Stimulated activated CD8-positive, alpha-beta memory T cell treated with anti-CD3 and anti-CD28 coated beads, Interleukin-12 subunit alpha, Interleukin-12 subunit beta, amount 100 ng/mL, for 1 hour (primary cell): ENCODE measurements around the gene TECR.
"Not testable (repeated sequence)": the region's sequence is repeated elsewhere in the genome, so short reads cannot be mapped to it uniquely, and the experiment has no call there.

Experiments used
- DNase-seq: peaks from one replicate; pipeline ENCODE4 v3.0.0-alpha.2; 2020; ENCODE audit warnings: low read depth

TECR gene

GRCh38 chr19:14585187-14585586, 55.8 kb downstream of the TECR start:
- not testable (repeated sequence) for DNase-seq

DNA sequence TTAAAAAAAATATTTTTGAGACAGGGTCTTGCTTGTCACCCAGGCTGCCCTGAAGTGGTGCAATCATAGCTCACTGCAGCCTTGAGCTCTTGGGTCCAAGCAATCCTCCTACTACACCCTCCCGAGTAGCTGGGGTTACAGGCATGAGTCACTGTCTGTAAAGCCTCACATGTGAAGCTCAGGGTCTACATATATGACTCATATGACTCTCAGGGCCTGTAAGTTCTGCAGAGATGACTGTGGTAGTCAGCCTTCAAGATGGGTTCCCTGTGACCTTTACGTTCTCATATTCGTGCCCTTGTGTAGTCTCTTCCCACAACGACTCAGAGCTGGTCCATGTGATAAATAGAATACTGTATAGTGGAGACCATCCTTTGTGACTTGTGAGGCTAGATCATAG, 60.0 kb downstream of the TECR start:
- DNase-seq = not testable (repeated sequence)

DNA sequence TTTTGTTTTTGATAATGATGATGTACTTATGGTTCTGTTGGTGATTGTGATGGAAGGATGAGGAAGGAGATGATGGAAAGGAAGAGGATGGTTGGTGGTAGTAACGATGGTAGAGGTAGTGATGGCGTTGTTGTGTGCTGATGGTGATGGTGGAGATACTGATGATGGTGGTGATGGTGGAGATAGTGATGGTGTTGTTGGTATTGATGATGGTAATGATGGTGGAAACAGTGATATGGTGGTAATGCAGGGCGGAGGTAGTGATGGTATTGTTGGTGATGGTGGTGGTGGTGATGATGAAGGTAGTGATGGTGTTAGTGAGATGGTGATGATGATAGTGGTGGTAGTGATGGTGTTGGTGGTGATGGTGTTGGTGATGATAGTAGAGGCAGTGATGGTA, 66.2 kb downstream of the TECR start:
- no peak for DNase-seq

DNA sequence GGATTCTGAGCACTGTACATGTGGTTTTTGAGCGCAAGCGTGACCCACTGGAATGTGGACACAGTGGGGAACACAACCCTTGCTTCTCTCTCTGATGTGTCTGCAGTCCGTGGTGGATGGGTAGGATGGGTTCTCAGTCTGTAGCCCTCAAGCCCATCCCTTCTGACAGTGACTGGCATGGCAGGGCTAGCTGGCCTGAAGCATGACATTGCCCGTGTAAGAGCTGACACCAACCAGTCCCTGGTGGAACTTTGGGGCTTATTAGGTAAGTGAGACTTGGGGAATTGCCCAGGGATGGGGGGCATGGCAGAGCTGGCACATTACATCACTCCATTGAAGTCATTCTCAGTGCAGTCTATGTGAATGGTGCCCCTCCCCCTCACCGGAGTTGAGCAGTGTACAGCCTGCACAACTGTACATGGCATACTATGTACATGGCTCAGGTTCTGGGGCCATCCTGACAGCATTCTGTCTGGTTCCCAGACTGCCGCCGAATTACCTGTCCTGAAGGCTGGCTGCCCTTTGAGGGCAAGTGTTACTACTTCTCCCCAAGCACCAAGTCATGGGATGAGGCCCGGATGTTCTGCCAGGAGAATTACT, 70.3 kb downstream of the TECR start:
- no peak for DNase-seq

DNA sequence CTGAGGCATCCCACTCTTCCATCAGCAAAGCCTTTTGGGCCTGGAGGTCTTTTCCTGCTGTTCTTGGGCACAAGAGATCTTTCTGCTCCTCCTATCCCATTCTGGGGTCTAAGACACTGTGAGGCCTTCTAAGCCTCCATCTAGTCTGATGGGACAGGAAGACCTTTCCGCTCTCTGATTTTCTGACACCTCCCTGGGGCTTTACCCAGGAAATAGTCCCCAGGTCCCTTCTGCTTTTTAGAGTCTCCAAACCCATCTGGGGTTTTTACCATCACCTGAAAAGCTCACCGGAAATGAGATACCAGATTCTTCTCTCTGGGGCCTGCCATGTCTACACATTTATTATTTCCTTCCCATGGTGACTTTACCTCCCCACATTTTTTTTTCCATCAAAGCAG, 74.6 kb downstream of the TECR start:
- no peak for DNase-seq

DNA sequence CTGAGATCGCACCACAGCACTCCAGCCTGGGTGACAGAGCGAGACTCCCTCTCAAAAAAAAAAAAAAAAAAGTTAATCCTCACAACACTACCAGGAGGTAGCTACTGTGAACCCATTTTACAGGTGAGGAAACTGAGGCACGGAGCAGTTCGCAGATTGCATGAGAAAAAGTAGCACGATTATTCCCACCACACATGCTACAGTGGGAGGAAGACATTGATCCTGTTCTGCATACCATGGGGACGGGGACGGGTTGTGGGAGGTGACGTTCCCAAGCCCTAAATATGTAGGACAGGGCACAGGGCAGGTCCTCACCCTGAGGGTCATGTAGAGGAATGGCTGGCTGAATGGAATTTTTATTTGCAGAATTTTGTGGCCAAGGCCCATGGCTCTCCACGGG, 77.2 kb downstream of the TECR start:
- no peak for DNase-seq

GRCh38 chr19:14611051-14611450, 81.7 kb downstream of the TECR start:
- DNase-seq = no peak

GRCh38 chr19:14612242-14612641, 82.8 kb downstream of the TECR start:
- DNase-seq = not testable (repeated sequence)

DNA sequence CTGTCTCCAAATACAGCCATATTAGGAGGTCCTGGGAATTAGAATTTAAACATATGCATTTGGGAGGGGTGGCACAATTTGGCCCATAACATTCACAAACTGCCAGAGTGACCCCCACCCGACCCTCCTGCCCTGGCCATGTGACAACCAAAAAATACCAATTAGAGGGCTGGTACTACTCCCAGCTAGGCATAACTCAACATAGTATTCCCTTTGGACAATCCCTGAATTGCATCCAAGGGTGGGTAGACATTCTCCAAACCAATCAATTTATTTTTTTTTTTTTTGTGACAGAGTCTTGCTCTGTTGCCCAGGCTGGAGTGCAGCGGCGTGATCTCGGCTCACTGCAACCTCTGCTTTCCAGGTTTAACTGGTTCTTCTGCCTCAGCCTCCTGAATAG, 83.3 kb downstream of the TECR start:
- no peak for DNase-seq

GRCh38 chr19:14613399-14614098, 84.2 kb downstream of the TECR start:
- DNase-seq = not testable (repeated sequence)

DNA sequence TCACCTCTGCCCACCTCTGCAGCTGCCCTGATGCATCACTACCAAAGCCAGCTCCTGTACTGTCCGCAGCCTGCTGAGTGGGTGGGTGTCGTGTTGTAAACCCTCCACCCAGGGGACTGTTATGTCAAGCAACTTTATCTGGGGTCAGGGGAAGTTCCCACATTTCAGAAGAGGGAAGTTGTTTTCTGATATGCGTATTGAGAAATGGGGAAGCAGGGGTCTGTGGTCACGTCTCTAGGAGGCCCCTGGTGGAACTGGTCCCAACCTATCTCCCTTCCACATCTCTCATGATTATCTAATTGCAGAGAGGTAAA, 84.7 kb downstream of the TECR start:
- DNase-seq = no peak
